NCI-H2081 (cell line): Measurements from ENCODE around the gene PLPP1.

Experiments
- DNase-seq, 2 experiments: peaks; one replicate each; lab custom pipeline; 2025; lab: John Stamatoyannopoulos, UW

Gene PLPP1

DNA sequence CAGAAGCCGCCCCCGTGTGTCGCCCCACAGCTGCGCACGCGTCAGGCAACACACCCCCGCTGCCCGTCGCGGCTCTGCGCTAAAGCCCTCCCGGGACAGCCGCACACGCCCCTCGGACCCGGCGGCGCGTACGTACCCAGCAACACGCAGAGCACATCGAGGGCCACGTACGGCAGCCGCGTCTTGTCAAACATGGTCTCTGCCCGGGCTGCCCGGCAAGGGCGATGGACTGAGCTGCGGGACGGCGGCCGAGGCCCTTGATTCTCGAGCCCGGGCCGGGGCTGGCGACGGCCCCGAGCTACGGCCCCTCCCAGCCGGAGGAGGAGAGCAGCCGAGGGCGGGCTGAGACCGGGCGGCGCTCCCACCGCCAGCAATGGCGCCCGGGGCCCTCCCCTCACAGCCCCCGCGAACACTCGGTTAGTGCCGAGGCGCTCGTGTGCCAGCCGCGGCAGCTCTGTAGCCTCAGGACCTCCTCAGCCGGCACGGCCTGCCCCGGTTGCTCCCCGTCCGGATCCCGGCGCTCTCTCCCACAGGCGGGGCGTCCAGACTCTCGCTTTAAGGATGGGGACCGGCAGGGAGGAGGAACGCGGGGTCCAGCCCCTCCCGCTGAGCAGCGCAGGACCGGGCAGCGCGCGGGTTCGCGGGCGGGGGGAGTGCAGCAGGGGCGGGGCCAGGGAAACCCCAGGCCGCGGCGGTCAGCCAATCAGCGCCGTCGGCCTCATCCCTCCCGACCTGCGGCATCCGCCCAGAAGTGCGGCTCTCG, at the start of gene PLPP1:
Gene PLPP1, minus strand, starts transcription at position 529 of the 763 bp plus-strand sequence. Its CDS starts 335 bp downstream, at position 194.
- DNase-seq = peak; percentile 77 to 81

DNA sequence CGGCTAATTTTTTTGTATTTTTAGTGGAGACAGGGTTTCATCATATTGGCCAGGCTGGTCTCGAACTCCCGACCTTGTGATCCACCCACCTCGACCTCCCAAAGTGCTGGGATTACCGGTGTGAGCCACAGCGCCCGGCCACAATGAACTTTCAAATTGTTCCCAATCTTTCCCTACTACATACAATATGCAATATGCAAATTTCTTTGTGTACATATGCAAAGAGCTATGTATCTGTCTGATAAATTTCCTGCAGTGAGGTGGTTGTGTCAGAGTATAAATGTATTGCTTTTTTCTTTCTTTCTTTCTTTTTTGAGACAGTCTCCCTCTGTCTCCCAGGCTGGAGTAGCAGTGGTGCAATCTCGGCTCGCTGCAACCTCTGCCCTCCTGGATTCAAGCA, 48.8 kb upstream of the PLPP1 start:
- DNase-seq = no peak

DNA sequence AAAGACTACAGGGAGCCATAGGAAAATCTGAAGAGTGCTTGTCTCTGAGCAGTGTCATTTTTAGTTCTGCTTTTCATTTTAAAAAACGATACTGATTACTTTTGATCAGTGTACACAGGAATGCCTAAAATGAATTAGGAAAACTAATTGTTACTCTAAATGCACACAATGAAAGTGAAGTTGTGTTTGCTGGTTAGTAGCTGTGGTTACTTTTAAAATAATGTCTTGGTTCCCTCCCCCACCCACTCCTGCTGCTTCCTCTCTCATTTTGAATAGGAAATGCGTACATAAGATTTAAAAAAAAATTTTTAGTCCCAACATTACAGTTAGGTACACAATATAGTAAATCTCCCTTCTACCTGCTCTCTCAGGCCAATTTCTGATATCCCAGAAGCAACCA, 47.5 kb upstream of the PLPP1 start:
- DNase-seq = no peak

DNA sequence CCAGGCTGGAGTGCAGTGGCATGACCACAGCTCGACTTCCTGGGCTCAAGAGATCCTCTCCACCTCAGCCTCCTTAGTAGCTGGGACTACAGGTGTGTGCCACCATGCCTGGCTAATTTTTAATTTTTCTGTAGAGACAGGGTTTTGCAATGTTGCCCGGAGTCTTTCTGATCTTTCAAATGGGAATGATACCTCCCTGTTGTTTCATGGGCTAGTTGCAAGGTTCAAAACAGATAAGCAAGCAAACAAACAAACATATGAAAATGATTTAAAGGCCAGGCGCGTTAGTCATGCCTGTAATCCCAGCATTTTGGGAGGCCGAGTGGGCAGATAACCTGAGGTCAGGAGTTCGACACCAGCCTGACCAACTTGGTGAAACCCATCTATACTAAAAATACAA, 45.3 kb upstream of the PLPP1 start:
- no peak for DNase-seq

DNA sequence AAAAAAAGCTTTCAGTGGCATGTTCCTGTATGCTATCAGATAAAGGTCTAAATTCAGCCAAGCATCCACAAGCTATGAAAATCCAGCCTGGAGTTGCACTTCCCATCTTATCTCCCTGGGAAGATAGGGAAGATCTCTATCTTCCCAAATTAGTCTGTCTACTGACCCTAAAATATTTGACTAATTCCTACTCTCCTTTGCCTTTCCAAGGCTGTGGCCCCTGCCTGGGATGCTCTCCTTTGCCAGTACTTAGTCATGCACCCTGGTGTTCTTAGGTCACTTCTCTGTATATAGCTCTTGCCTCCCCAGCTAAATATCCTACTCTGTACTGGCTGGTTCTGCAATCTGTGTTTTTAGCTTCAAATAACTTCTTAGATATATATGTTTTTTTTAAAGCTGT, 44.0 kb upstream of the PLPP1 start:
- DNase-seq = no peak

DNA sequence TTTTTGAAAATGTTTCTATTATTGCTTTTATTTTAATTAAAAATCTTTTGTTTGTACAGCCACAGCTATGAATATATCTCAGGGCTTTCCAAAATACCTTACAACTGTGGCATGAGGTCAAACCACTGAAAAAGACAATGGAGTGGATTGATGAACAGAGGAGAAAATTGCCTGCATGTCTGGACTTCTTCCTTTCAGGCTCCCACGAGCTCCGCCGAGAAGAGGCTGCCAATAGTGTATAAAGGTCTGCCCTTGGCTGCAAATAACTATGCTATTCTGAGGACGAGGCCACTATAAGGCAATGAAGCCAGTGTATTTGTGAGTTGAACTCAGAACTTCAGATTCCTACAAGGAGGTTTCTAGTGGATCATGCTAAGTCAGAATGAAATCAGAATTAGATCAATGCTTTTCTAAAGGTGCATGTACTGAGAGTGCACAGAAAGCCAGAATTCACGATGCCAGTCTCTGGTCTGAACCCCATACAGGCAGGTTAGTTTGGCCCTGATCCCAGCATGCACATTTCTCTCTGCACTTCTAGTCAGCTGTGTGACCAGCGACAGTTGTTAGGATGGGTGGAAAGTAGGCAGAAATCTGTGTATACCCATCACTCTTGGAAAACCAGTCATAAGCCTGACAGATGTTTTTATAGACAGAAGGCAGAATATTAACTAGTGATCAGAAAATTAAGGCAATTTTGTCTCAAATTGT, 42.7 kb upstream of the PLPP1 start:
- DNase-seq = no peak

DNA sequence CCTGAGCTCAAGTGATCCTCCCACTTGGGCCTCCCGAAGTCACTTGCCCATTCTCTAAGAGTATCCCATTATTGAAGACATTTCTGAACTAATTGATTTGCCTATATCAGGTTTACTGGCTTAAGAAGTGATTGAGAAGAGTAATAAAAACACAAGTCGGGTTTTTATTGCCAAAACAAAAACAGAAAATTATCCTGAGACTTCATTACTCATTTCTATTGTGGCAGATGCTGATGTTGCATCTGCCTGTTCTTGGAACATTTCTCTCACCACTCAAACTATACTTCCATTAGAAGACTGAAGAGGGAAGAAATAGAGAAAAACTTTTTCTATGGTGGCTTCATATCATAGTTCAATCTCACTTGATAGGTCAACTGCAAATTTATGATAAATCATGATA, 41.9 kb upstream of the PLPP1 start:
- DNase-seq = no peak

DNA sequence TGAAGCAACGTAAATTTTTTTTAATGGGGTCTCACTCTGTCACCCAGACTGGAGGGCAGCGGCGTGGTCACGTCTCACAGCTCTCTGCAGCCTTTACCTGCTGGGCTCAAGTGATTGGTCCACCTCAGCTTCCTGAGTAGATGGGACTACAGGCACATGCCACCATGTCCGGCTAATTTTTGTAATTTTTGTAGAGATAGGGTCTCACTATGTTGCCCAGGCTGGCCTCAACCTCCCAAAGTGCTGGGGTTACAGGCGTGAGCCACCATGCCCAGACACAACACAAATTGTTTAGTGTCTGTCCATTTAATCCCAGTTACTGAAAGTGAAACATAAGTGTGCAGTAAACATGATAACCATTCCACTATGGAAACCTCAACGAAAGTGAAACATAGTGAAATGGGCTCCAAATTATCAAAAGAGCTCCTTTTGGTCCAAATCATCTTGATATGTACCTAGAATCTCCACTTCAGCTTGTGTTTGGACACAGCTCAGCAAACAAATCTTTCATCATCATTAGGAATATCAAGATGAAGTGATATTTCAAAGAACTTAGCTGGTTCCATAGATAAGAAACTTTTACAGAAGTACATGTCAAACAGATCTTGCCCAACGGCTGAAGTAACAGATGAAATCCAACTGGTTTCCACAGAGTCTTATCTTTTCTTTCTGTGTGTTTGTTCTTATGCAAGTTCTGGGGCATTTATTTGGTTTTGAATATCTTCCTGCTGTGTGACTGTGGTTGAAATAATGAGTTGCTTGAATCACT, 41.2 kb upstream of the PLPP1 start:
- no peak for DNase-seq

DNA sequence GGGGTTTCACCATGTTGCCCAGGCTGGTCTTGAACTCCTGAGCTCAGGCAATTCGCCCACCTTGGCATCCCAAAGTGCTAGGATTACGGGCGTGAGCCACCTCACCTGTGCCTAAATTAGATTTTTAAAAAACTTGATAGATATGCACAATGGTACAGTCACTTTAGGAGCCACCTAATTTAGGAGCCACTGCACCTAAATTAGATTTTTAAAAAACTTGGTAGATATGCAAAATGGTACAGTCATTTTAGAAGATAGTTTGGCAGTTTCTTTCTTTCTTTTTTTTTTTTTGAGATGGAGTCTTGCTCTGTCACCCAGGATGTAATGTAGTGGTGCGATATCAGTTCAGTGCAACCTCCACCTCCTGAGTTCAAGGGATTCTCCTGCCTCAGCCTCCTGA, 37.8 kb upstream of the PLPP1 start:
- no peak for DNase-seq

DNA sequence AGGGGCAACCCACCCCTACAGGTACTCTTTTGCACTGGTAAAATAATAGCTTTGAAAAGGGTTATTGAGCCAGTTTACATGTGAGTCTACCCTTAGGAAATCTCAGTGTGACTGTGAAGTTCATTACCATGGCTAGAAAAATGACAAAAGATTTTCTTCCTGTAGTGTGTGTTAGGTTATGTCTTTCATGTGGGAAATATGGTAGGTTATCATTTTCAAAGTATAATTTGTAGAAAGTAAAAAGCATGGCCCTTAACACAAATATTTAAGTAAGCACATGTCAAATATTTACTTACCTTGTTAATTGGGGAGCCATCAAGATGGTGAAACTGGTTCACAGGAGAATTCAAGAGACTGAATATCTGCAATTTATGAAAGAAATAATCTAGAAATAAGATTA, 37.3 kb upstream of the PLPP1 start:
- DNase-seq = peak in 1 of 2 experiments; percentile 11

DNA sequence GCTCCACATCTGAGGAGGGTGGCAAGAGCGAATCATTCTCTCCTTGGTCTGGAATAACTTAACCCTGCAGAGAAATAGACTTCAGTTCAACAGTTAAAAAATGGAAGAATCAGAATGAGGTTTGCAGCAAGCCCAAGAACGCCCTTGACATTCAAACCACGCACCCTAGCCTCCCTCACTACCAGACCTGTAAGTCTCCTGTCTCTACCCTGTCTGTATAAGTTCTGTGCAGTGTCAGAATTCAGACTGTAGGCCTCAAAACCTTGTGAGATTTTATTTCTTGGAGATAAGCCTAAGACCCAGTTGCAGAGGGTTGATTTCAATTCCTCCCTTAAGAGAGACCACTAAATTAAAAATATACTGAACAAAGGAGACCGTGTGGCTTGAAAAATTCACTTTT, 35.8 kb upstream of the PLPP1 start:
- DNase-seq = no peak

DNA sequence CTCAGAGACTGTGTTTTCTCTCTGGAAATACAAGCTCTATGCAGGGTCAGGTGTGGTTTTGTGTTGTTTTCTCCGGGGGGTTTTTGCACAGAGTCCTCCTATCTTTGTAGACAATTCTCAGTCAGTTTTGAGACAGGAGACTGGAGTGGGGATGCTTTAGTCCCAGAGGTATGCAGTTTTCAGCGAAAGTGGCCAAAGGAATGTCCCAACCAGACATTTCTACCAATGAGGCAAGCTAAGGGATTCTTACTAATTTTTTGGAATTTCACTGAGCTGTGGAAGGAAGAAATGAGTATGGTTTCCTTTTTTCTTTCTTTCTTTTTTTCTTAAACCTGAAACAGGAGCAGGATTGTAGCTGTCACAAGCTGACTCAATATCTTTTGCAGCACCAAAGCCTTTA, 35.3 kb upstream of the PLPP1 start:
- DNase-seq = no peak

DNA sequence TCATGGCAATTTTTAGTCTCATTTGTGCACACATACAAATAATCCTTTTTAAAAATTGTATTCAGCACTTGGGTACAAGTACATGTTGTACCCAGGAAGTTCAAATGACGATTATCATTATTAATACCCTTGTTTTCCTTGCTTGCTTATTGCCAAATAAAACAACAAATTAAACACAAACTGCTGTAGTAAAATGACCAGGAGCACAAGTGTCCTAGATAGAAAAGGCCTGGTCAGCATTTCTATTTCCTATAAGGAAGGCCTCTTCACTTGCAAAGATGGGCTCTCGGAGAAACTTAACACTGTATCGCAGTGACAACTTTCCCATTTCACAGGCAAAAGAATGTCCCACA, 34.7 kb upstream of the PLPP1 start:
- DNase-seq = no peak

DNA sequence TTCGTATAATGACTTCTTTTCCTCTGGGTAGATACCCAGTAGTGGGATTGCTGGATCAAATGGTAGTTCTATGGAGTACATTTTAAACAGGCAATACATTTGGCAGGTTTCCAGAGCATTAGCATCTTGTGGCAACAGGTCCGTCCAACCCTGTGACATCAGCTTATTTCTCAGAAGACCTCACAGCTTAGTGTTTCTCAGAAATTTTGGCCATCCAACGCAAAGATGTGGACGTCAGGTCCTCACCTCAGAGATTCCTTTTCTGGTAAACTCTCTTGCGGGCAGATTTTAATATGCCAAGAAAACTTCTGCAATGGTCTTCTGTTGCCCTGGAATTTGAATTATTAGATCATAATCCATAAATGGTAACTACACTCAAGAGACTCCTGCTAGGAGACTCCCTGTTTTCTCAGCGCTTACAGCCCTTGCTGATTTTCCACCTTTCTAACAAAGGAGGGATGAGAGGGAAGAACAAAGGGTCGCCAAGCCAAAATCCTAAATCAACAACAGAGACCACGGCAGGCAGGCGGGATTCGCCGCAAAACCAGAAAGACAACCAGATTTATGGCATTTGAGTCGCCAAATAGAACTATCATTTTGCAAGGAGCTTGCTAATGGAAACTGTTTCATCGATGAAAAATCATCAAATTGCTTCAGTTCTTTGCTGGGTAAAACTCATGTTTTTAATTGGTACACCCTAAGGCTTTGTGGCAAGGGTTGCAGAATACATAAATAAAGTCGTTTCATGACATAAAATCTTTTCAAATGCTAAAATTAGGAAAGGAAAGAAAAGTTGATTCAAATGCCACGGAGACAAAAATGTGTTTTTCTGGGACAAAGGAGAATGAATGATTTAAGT, 34.1 kb upstream of the PLPP1 start:
- no peak for DNase-seq

DNA sequence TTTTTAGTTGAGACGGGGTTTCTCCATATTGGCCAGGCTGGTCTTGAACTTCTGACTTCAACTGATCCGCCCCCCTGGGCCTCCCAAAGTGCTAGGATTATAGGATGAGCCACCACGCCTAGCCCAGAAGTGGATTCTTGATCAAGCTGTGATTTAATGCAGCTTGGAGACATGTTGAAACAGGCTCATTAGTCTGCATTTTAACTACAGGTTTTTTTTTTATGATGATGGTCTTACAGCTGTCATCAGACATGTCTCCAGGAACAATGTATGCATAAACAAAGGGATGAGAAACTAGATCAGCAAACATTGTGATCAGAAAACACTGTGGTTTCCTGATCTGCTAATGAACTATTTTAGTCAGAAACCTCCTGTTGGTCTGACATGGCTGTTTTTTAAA, 30.0 kb upstream of the PLPP1 start:
- DNase-seq = no peak

DNA sequence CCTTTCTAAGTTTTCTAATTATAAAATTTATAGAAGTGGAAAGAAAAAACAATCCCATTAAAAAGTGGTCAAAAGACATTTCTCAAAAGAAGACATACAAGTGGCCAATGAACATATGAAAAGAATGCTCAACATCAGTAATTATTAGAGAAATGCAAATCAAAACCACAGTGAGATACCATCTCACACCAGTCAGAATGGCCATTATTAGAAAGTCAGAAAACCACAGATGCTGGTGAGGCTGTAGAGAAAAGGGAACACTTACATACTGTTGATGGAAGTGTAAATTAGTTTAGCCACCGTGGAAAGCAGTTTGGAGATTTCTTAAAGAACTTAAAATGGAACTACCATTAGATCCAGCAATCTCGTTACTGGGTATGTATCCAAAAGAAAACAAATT, 23.7 kb upstream of the PLPP1 start:
- DNase-seq = no peak

DNA sequence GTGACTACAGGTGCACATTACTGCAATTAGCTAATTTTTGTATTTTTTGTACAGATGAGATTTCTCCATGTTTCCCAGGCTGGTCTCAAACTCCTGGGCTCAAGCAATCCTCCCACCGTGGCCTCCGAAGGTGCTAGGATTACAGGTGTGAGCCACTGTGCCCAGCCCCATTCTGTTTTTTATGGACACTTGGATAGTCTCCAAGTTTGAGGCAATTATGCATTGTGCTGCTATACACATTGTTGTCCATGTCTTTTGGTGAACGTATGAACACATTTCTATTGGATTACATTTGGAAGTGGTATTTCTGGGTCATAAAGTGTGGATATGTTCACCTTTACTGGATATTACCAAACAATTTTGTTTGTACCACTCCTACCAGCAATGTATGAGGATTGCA, 22.4 kb upstream of the PLPP1 start:
- DNase-seq = peak in 1 of 2 experiments; percentile 36

DNA sequence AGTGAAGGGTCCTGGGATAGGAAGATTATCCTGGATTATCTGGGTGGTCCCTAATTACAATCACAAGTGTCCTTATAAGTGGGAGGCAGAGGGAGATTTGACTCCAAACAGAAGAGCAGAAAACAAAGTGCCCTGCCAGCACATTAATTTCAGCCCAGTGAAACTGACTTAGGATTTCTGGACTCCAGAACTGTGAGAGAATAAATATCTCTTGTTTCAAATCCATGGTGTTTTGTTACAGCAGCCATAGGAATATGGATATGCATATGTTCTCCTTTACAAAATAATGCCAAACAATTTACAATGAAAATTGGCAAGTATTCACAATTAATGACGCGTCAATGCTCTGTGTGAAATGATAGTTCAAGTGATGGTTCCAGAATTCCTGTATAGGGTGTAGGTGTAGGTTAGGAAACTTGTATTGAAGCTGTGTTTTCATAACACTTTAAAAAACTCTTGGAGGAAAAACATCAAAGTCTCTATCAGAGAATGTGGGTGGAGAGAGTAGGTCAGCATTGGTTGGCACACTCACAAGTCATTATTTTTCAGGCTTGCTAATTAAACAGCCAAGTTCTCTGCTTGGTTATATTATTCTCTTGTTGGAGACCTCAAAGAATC, 19.9 kb upstream of the PLPP1 start:
- DNase-seq = no peak

DNA sequence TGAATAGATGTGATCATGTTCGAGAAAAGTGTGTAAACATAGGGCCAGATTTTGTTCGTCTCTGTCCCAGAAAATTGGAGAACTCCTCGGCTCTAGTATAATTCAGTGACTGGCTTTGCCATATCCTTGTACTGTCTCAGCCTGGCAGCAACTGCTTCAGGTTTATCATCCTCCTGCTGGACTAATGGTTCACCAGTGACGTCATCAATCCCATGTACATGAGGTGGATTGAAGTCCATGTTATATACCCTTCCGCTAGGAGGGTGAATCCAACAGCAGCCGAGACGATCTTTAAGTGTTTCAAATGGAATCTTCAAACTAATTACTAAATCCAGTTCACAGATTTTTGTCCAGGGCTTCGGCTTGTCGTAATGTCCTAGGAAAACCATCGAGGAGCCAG, 17.1 kb upstream of the PLPP1 start:
- no peak for DNase-seq

DNA sequence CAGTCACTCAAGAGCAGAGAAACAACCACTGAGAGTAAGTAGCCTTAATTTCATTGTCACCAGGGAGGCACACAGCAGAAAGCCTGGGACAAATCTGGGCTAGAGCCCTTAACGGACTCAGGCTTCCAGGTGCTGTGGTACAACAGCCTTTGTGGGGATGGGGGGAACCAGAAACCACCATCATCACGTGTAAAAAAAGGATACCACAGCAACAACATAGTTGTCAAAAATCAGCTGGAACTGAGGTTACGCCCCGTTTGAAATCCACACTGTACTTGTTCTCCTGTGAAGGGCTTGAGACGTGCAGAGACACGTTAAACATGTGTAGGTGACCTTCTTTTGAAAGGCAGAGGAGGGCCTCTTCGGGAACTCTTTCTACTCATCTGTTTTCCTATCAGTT, 16.6 kb upstream of the PLPP1 start:
- no peak for DNase-seq

DNA sequence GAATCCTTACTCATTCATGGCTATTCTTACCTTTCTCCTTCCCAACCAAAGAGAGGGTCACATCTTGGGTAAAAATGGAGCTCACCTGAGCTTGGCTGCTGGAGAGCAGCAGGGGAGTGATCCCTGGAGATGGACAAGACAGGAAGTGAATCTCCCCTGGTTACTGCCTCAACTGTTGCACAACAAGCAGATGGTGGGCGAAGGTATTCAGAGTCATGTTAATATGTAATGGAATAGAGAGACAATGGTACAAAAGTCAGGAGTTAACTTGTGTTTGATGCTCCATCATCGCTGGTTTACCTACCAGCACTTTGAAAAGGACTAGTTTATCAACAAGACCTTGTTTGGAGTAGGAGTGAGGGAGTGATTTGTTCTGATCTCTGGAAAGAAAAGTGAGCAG, 13.0 kb upstream of the PLPP1 start:
- no peak for DNase-seq

DNA sequence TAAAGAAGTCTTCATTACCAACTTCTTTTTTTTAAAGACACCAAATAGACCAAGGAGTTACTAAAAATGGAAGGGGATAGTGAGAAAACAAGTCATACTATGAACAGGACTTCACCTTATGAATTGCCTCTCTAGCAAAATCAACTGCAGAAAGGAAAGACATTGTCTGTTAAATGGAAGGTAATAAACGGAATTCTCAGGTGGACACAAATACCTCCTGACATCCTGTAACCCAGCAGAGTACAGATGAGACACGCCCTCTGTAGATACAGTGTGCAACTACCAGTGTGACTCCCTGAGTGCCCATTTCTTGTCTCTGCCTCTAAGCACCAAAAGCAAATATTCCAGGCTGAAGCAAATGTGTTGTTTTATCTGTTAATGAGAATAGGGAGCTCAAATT, 12.2 kb upstream of the PLPP1 start:
- DNase-seq = no peak
